Right cardiac atrium (tissue), 5 donors: ENCODE results near the gene PPP1R1B. TPM values are rescaled to one million over a fixed set of nuclear protein-coding genes. Genes with fewer than 3 reads are reported as not detected.
A peak's percentile ranks its signal among the peaks of the same experiment; 100 is the strongest.

Experiments
- ATAC-seq, 2 donors: fragments of 200-7000 bp; cut with Tn5 transposase; one replicate each; pipeline versions ENCODE4 v1.8.0 to v1.9.1; 2020; ENCODE audit warnings: moderate library complexity in 2 of 2, mild to moderate bottlenecking in 1 of 2
- DNase-seq, 3 donors: peaks; one replicate each; pipeline ENCODE4 v3.0.0-alpha.2; 2020
- H3K27ac ChIP-seq: one replicate; pipeline ENCODE4 v1.5.1; 2013; ENCODE audit warnings: mild to moderate bottlenecking, low read length, control low read depth, moderate library complexity
- H3K27me3 ChIP-seq: one replicate; pipeline ENCODE4 v1.6.1; 2013; ENCODE audit not compliant: control insufficient read depth, insufficient read depth
- H3K4me1 ChIP-seq: one replicate; pipeline ENCODE4 v1.6.1; 2013; ENCODE audit warnings: low read length; ENCODE audit not compliant: control insufficient read depth, insufficient read depth
- H3K4me3 ChIP-seq: one replicate; pipeline ENCODE4 v1.5.1; 2013; ENCODE audit warnings: low read length, control low read depth
- H3K9me3 ChIP-seq: one replicate; pipeline ENCODE4 v1.6.1; 2013; ENCODE audit warnings: low read length; ENCODE audit not compliant: control insufficient read depth
- WGBS: extraction: QIAGEN DNeasy Blood & Tissue Kit; methylation state at CpG from one replicate; pipeline ENCODE4 v1.1.7; 2013; 5-methylcytosine and 5-hydroxymethylcytosine counted together
- intact Hi-C, 4 donors: fragments of 100-400 bp; cut with DNase I; formaldehyde crosslinking; loops; one replicate each; pipeline versions ENCODE4 v1.11.0 to v1.14.0; 2022 to 2023
- polyA plus RNA-seq: library from polyadenylated mRNA; stranded (reverse); fragments of 200-250 nt; gene quantifications from one replicate; pipeline ENCODE4 v1.2.3, GENCODE V29; 2013
- total RNA-seq, 4 donors: library from RNA; stranded (reverse); fragmentation: NEBNext Ultra II Directional; extraction: Animal tissue kit (Norgen Biotek cat#: 25700); gene quantifications; one replicate each; pipeline ENCODE4 v1.2.1, GENCODE V29; 2021
- donor health status: healthy with polysubstance abuse.
- donor health status: DM: no; HTN: yes; CAD: no.
- donor health status: DM: no; HTN: no; CAD: no.
- donor health status: DM: no; HTN: yes; CAD: no; lungs with severe emphysema.
- donor health status: DM: yes; HTN: yes; CAD: no.

Gene PPP1R1B
- total and polyA plus RNA-seq, 5 donors = 2.0 to 6.6 (median 2.6) TPM

GRCh38 chr17:39674179-39674578 lies 47.4 kb downstream of the PPP1R1B start:
- peaks cover 22% of the 10 kb centered on the region for H3K4me1 ChIP-seq
- no peak overlapping the region for H3K27ac ChIP-seq
- intact Hi-C loops = loop anchor here in 1 of 4 donors (10.0 kb wide), 1 partner anchor 49 kb away; the partner anchor contains the start of gene PPP1R1B
- no peaks in the 10 kb centered on the region for H3K9me3 ChIP-seq
- DNase-seq (peak in 2 of 3 donors; percentile 43 to 51), ATAC-seq (no peak)
- no peak overlapping the region for H3K4me3 ChIP-seq
- 75% methylated on average over 5 of the region's 5 CpGs for WGBS
- no peaks in the 10 kb centered on the region for H3K27me3 ChIP-seq

GRCh38 chr17:39674702-39675389 lies 48.1 kb downstream of the PPP1R1B start:
- intact Hi-C loops = loop anchor here in 1 of 4 donors (10.0 kb wide), 1 partner anchor 50 kb away; the partner anchor contains the start of gene PPP1R1B
- ATAC-seq = peak; percentile 5 to 24
- H3K9me3 ChIP-seq = no peaks in the 10 kb centered on the region

GRCh38 chr17:39675390-39676082 lies 48.8 kb downstream of the PPP1R1B start:
- peaks cover 22% of the 10 kb centered on the region for H3K4me1 ChIP-seq
- DNase-seq (peak in 2 of 3 donors; percentile 33 to 47), ATAC-seq (no peak)
- H3K27me3 ChIP-seq = no peaks in the 10 kb centered on the region
- no peak overlapping the region for H3K4me3 ChIP-seq
- peak overlapping the region; percentile 91 for H3K27ac ChIP-seq
- intact Hi-C loops = loop anchor here in 1 of 4 donors (10.0 kb wide), 1 partner anchor 51 kb away; the partner anchor contains the start of gene PPP1R1B
- no peaks in the 10 kb centered on the region for H3K9me3 ChIP-seq
- 62% methylated on average over 10 of the region's 10 CpGs for WGBS

More at GRCh38 chr17:39674702-39675389, 48.1 kb downstream of the PPP1R1B start:
- Histone ChIP-seq H3K4me1 (peaks cover 22% of the 10 kb centered on the region), H3K27me3 (no peaks in the 10 kb centered on the region), H3K27ac (peak overlapping the region; percentile 91), H3K4me3 (no peak overlapping the region)
- 26% methylated on average over 11 of the region's 11 CpGs for WGBS
- peak; percentile 75 to 89 (median 75) for DNase-seq

- ATAC-seq = peak; percentile 34 to 44
- 39% methylated on average over 7 of the region's 7 CpGs for WGBS
Observed at GRCh38 chr17:39676198-39676819, 49.6 kb downstream of the PPP1R1B start.

GRCh38 chr17:39677072-39677471 lies 50.3 kb downstream of the PPP1R1B start:
- peak overlapping the region; percentile 91 for H3K27ac ChIP-seq
- no peak overlapping the region for H3K4me3 ChIP-seq
- no peaks in the 10 kb centered on the region for H3K27me3 ChIP-seq
- no peaks in the 10 kb centered on the region for H3K9me3 ChIP-seq
- H3K4me1 ChIP-seq = peaks cover 22% of the 10 kb centered on the region
- DNase-seq (peak in 2 of 3 donors; percentile 33 to 40), ATAC-seq (no peak)
- WGBS = 58% methylated on average over 8 of the region's 8 CpGs
- intact Hi-C loops = loop anchor here in 1 of 4 donors (10.0 kb wide), 1 partner anchor 52 kb away; the partner anchor contains the start of gene PPP1R1B

More at GRCh38 chr17:39676198-39676819, 49.6 kb downstream of the PPP1R1B start:
- Histone ChIP-seq H3K9me3 (no peaks in the 10 kb centered on the region), H3K27ac (peak overlapping the region; percentile 91), H3K4me1 (peaks cover 22% of the 10 kb centered on the region), H3K4me3 (no peak overlapping the region), H3K27me3 (no peaks in the 10 kb centered on the region)
- peak; percentile 76 to 93 (median 92) for DNase-seq
- intact Hi-C loops = loop anchor here in 1 of 4 donors (10.0 kb wide), 1 partner anchor 52 kb away; the partner anchor contains the start of gene PPP1R1B

GRCh38 chr17:39677542-39678339 lies 51.0 kb downstream of the PPP1R1B start:
- Histone ChIP-seq H3K4me3 (no peak overlapping the region), H3K27me3 (no peaks in the 10 kb centered on the region), H3K27ac (peak overlapping the region; percentile 91), H3K9me3 (no peaks in the 10 kb centered on the region), H3K4me1 (peaks cover 22% of the 10 kb centered on the region)
- 41% methylated on average over 13 of the region's 13 CpGs for WGBS
- intact Hi-C loops = loop anchor here in 1 of 4 donors (10.0 kb wide), 1 partner anchor 53 kb away; the partner anchor contains the start of gene PPP1R1B
- ATAC-seq (peak; percentile 62 to 65), DNase-seq (peak; percentile 73 to 92 (median 87))

- Histone ChIP-seq H3K4me3 (no peak overlapping the region), H3K4me1 (peaks cover 22% of the 10 kb centered on the region), H3K27me3 (no peaks in the 10 kb centered on the region), H3K9me3 (no peaks in the 10 kb centered on the region), H3K27ac (peak overlapping the region; percentile 84)
- intact Hi-C loops = loop anchor here in 1 of 4 donors (10.0 kb wide), 1 partner anchor 54 kb away; the partner anchor contains the start of gene PPP1R1B
- ATAC-seq = no peak
- 79% methylated on average over 13 of the region's 13 CpGs for WGBS
- peak in 2 of 3 donors; percentile 34 to 55 for DNase-seq
Observed at GRCh38 chr17:39678340-39679116, 51.8 kb downstream of the PPP1R1B start.

- H3K4me1 ChIP-seq = peaks cover 22% of the 10 kb centered on the region
- H3K9me3 ChIP-seq = no peaks in the 10 kb centered on the region
- 56% methylated on average over 12 of the region's 12 CpGs for WGBS
- H3K27me3 ChIP-seq = no peaks in the 10 kb centered on the region
- ATAC-seq = peak; percentile 34 to 44
- H3K27ac ChIP-seq = peak overlapping the region; percentile 84
- H3K4me3 ChIP-seq = no peak overlapping the region
- peak; percentile 38 to 72 (median 53) for DNase-seq
- intact Hi-C loops = loop anchor here in 1 of 4 donors (10.0 kb wide), 1 partner anchor 55 kb away; the partner anchor contains the start of gene PPP1R1B
Observed at GRCh38 chr17:39679521-39680192, 52.9 kb downstream of the PPP1R1B start.

- Histone ChIP-seq H3K4me3 (no peak overlapping the region), H3K27ac (no peak overlapping the region), H3K9me3 (no peaks in the 10 kb centered on the region), H3K27me3 (no peaks in the 10 kb centered on the region), H3K4me1 (peaks cover 2% of the 10 kb centered on the region)
- intact Hi-C loops = no loop called here
- DNase-seq (peak in 1 of 3 donors; percentile 11), ATAC-seq (no peak)
- WGBS = 89% methylated on average over 9 of the region's 9 CpGs
Observed at GRCh38 chr17:39683295-39683939, 56.7 kb downstream of the PPP1R1B start.
